ENCODE data around the gene ATP6V1A.

ATP6V1A gene

GRCh38 chr3:113802795-113803455 is 56.1 kb downstream of the ATP6V1A start:
- H3K4me3 ChIP-seq (ENCODE audit: low read depth, low read length) = no peak overlapping the region
- DNase-seq (ENCODE audit: low read depth) = no peak
- TF ChIP-seq MYC (IDR thresholded peaks at IDR 0.05; ENCODE audit: low read depth, low read length) = no peak
- TF ChIP-seq POLR2A (IDR thresholded peaks at IDR 0.05; ENCODE audit: extremely low read depth, insufficient read length) = no peak
- no peak for TF ChIP-seq CTCF (IDR thresholded peaks at IDR 0.05; ENCODE audit: low read depth, low read length)

DNA sequence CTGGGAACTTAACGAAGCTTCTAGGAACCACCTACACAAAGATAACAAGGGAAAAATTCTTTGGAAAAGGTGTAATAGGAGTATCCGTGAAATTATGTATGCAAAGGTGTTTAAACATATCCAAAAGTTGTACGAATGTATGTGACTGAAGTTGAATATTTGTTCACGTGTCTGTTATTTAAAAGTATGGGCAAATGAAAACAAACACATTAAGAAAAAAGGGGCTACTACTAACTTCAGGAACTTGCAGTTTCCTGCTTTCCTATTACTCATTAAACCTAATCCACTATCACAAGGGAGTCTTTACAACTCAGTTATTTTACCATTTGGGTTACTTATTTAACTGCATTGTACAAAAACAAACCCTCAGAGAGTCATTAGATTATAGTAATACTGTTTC is 57.8 kb downstream of the ATP6V1A start:
- no peak overlapping the region for H3K4me3 ChIP-seq (ENCODE audit: low read depth, low read length)
- no peak for DNase-seq (ENCODE audit: low read depth)
- TF ChIP-seq CTCF (IDR thresholded peaks at IDR 0.05; ENCODE audit: low read depth, low read length) = no peak

GRCh38 chr3:113805249-113805648 is 58.4 kb downstream of the ATP6V1A start:
- TF ChIP-seq, protein P1, sequence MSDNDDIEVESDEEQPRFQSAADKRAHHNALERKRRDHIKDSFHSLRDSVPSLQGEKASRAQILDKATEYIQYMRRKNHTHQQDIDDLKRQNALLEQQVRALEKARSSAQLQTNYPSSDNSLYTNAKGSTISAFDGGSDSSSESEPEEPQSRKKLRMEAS (IDR thresholded peaks at IDR 0.05; ENCODE audit: low read depth, low read length) = no peak
- no peak for TF ChIP-seq MYC (IDR thresholded peaks at IDR 0.05; ENCODE audit: low read depth, low read length)
- TF ChIP-seq CTCF (IDR thresholded peaks at IDR 0.05; ENCODE audit: low read depth, low read length) = no peak
- TF ChIP-seq POLR2A (IDR thresholded peaks at IDR 0.05; ENCODE audit: extremely low read depth, insufficient read length) = no peak
- H3K4me3 ChIP-seq (ENCODE audit: low read depth, low read length) = no peak overlapping the region
- no peak for DNase-seq (ENCODE audit: low read depth)

DNA sequence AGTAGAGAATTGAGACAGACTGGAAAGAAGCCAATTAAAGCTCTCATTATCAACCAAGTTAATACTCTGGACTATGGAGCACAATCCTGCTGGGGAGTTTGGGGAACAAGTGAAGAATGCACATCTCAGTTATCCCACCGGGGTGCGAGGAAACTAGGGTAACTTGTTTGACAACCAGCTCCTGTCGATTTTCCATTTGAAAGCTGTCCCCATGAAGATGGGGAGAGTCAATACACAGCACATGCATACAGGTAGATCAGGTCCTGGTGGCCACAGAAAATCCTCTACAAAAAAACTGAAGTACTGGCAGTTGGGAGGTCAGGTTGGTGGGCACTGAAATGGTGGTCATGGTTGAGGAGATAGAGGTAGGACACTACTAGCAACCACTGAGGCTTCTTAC is 66.0 kb downstream of the ATP6V1A start:
- no peak for DNase-seq (ENCODE audit: low read depth)
- no peak overlapping the region for H3K4me3 ChIP-seq (ENCODE audit: low read depth, low read length)
- TF ChIP-seq POLR2A (IDR thresholded peaks at IDR 0.05; ENCODE audit: extremely low read depth, insufficient read length) (no peak), CTCF (IDR thresholded peaks at IDR 0.05; ENCODE audit: low read depth, low read length) (no peak), MYC (IDR thresholded peaks at IDR 0.05; ENCODE audit: low read depth, low read length) (no peak)
- TF ChIP-seq, protein P1 (IDR thresholded peaks at IDR 0.05; ENCODE audit: low read depth, low read length) = no peak

DNA sequence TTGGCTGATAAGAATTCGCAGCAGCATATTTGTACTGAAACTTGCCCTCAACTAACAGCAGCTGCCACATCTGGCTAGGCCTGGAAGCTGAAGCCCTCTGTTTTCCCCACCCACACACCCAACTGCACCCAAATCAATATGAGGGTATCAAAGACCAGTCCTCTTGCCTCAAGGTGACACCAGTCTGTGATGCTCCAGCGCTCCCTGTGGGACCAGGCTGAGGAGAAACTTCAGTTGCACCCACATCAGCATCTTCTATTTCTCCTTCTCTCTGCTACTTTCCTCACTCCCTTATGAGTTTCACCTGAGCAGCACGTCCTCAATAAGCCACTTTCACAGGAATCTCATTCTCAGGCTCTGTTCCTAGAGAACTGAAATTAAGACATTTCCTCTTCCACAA is 73.0 kb downstream of the ATP6V1A start:
- no peak overlapping the region for H3K4me3 ChIP-seq (ENCODE audit: low read depth, low read length)
- TF ChIP-seq CTCF (IDR thresholded peaks at IDR 0.05; ENCODE audit: low read depth, low read length) (no peak), MYC (IDR thresholded peaks at IDR 0.05; ENCODE audit: low read depth, low read length) (no peak), POLR2A (IDR thresholded peaks at IDR 0.05; ENCODE audit: extremely low read depth, insufficient read length) (no peak)
- TF ChIP-seq, protein P1 (IDR thresholded peaks at IDR 0.05; ENCODE audit: low read depth, low read length) = no peak
- no peak for DNase-seq (ENCODE audit: low read depth)

- peak; percentile 15 for DNase-seq (ENCODE audit: low read depth)
- TF ChIP-seq MYC (IDR thresholded peaks at IDR 0.05; ENCODE audit: low read depth, low read length) (no peak), CTCF (IDR thresholded peaks at IDR 0.05; ENCODE audit: low read depth, low read length) (peak; percentile 8)
- TF ChIP-seq, protein P1 (IDR thresholded peaks at IDR 0.05; ENCODE audit: low read depth, low read length) = no peak
- no peak overlapping the region for H3K4me3 ChIP-seq (ENCODE audit: low read depth, low read length)
Measured at GRCh38 chr3:113825090-113825489, 78.3 kb downstream of the ATP6V1A start.

Measured in NB4 (cell line).